HepG2 (cell line): ENCODE measurements around the gene ASXL1. TPM values are rescaled to one million over a fixed set of nuclear protein-coding genes. Genes with fewer than 3 reads are reported as not detected.
A peak's percentile ranks its signal among the peaks of the same experiment; 100 is the strongest.

ENCODE experiments used
- ATF7 ChIP-seq, 2 experiments: fragments of 450-650 bp in 1 of 2; sonication (generic) in 1 of 2; formaldehyde crosslinking in 1 of 2; IDR thresholded peaks; 2 replicates each; pipeline versions ENCODE4 v1.4.0 to v1.6.1; 2016 to 2020; ENCODE audit warnings: antibody characterized with exemption in 1 of 2, mild to moderate bottlenecking in 1 of 2, missing genetic modification reagents in 1 of 2
- ATF7-NPFF ChIP-seq: sonication (generic); formaldehyde crosslinking; IDR thresholded peaks from 2 replicates; pipeline ENCODE4 v1.8.1; 2023; ENCODE audit warnings: mild to moderate bottlenecking, low read depth, missing genetic modification reagents, moderate library complexity
- CBX5 ChIP-seq: sonication (generic); formaldehyde crosslinking; IDR thresholded peaks from 2 replicates; pipeline ENCODE4 v1.4.0; 2020; ENCODE audit warnings: missing genetic modification reagents, borderline replicate concordance
- FIP1L1 ChIP-seq: fragments of 200-400 bp; formaldehyde crosslinking; IDR thresholded peaks from 2 replicates; pipeline ENCODE4 v1.6.1; 2018; ENCODE audit warnings: low read depth, mild to moderate bottlenecking, low read length, moderate library complexity, borderline replicate concordance; ENCODE audit not compliant: insufficient read depth
- HDAC2 ChIP-seq: sonication (generic); formaldehyde crosslinking; IDR thresholded peaks from 2 replicates; pipeline ENCODE4 v1.4.0; 2020; ENCODE audit warnings: missing genetic modification reagents
- HNRNPLL ChIP-seq: fragments of 200-400 bp; formaldehyde crosslinking; IDR thresholded peaks from 2 replicates; pipeline ENCODE4 v1.6.1; 2017; ENCODE audit warnings: mild to moderate bottlenecking, low read depth, low read length; ENCODE audit not compliant: poor library complexity, severe bottlenecking
- KLF11 ChIP-seq: IDR thresholded peaks from 2 replicates; pipeline ENCODE4 v1.6.1; 2016; ENCODE audit warnings: missing compliant biosample characterization
- KLF13 ChIP-seq: sonication (generic); formaldehyde crosslinking; IDR thresholded peaks from 2 replicates; pipeline ENCODE4 v1.4.0; 2020; ENCODE audit warnings: mild to moderate bottlenecking, missing genetic modification reagents
- MNT ChIP-seq: fragments of 450-650 bp; IDR thresholded peaks from 2 replicates; pipeline ENCODE4 v1.6.1; 2016
- MZF1 ChIP-seq: sonication (generic); formaldehyde crosslinking; IDR thresholded peaks from 2 replicates; pipeline ENCODE4 v1.8.1; 2023; ENCODE audit warnings: mild to moderate bottlenecking, missing genetic modification reagents, borderline replicate concordance
- PHB2 ChIP-seq: fragments of 450-650 bp; IDR thresholded peaks from 2 replicates; pipeline ENCODE4 v1.6.1; 2018; ENCODE audit not compliant: partially characterized antibody
- RBAK ChIP-seq: sonication (generic); formaldehyde crosslinking; IDR thresholded peaks from 2 replicates; pipeline ENCODE4 v1.5.1; 2020; ENCODE audit warnings: mild to moderate bottlenecking, missing genetic modification reagents
- RFX5 ChIP-seq: IDR thresholded peaks from 2 replicates; pipeline ENCODE4 v1.6.1; 2011; ENCODE audit warnings: low read depth, low read length, improper control_type of control experiment
- SMAD3 ChIP-seq: sonication (generic); formaldehyde crosslinking; IDR thresholded peaks from 2 replicates; pipeline ENCODE4 v1.4.0; 2020; ENCODE audit warnings: missing genetic modification reagents
- SMARCE1 ChIP-seq: fragments of 450-650 bp; IDR thresholded peaks from 2 replicates; pipeline ENCODE4 v1.6.1; 2017; ENCODE audit warnings: borderline replicate concordance
- TSC22D2 ChIP-seq: sonication (generic); formaldehyde crosslinking; IDR thresholded peaks from 2 replicates; pipeline ENCODE4 v1.5.1; 2020; ENCODE audit warnings: missing genetic modification reagents, mild to moderate bottlenecking, borderline replicate concordance
- ZBTB39 ChIP-seq: sonication (generic); formaldehyde crosslinking; IDR thresholded peaks from 2 replicates; pipeline ENCODE4 v1.5.0; 2020; ENCODE audit warnings: missing genetic modification reagents
- ZNF646 ChIP-seq: sonication (generic); formaldehyde crosslinking; IDR thresholded peaks from 2 replicates; pipeline ENCODE4 v1.9.0; 2021; ENCODE audit warnings: mild to moderate bottlenecking, missing genetic modification reagents
- ZNF652 ChIP-seq: IDR thresholded peaks from 2 replicates; pipeline ENCODE4 v1.6.1; 2016; ENCODE audit warnings: low read depth, borderline replicate concordance
- polyA plus RNA-seq, 8 experiments: library from polyadenylated mRNA; depleted of rRNA in 3 of 8; stranded (reverse) in 7 of 8; unstranded in 1 of 8; fragments of >200 nt; fragmentation: Illumina TruSeq in 4 of 8; extraction: Trizol in 4 of 8; gene quantifications; 2 replicates each; pipeline versions ENCODE4 v1.2.1 to v1.2.3, GENCODE V29; 2011 to 2016; ENCODE audit warnings: low read depth in 4 of 8, missing spikeins in 1 of 8, mixed read lengths in 1 of 8; ENCODE audit not compliant: insufficient read depth in 1 of 8
- total RNA-seq, 5 experiments: library from RNA; depleted of rRNA; stranded (reverse); fragments of >200 nt; fragmentation: Illumina TruSeq; extraction: Trizol; gene quantifications; 2 replicates each; pipeline ENCODE4 v1.2.3, GENCODE V29; 2016; ENCODE audit warnings: low read depth in 1 of 5

Gene ASXL1
- total and polyA plus RNA-seq, 2 of the 13 experiments (the other 11 are each of a cell fraction or from before 2014, with no cell fraction given): 62.1 to 74.8 TPM

- TF ChIP-seq ZNF646 (CRISPR knock-in tag): 0 out of 2 replicates have a peak, but pooled peaks have one; percentile 39
- TF ChIP-seq TSC22D2: no peak
- 0 out of 2 replicates have a peak, but pooled peaks have one; percentile 44 for TF ChIP-seq SMAD3 (CRISPR knock-in tag)
- 0 out of 2 replicates have a peak, but pooled peaks have one; percentile 64 for TF ChIP-seq RBAK (CRISPR knock-in tag)
- no peak for TF ChIP-seq ZBTB39 (CRISPR knock-in tag)
- TF ChIP-seq HDAC2 (CRISPR knock-in tag): peak; percentile 88
- 0 out of 2 replicates have a peak, but pooled peaks have one; percentile 23 for TF ChIP-seq ZNF652 (CRISPR knock-in tag)
- TF ChIP-seq RFX5: no peak
- TF ChIP-seq CBX5 (CRISPR knock-in tag): no peak
- no peak for TF ChIP-seq PHB2
- no peak for TF ChIP-seq SMARCE1
- peak; percentile 19; the same call in 1 of the 2 replicates for TF ChIP-seq MZF1
- no peak for TF ChIP-seq ATF7 (IDR thresholded peaks at IDR 0.05)
- no peak for TF ChIP-seq ATF7 (CRISPR knock-in tag; IDR thresholded peaks at IDR 0.05)
- TF ChIP-seq KLF11: peak; percentile 73
- no peak for TF ChIP-seq FIP1L1
- peak; percentile 64; the same call in 1 of the 2 replicates for TF ChIP-seq ATF7-NPFF (CRISPR knock-in tag)
- peak; percentile 32 for TF ChIP-seq MNT
- peak; percentile 30 for TF ChIP-seq HNRNPLL
- TF ChIP-seq KLF13 (CRISPR knock-in tag): 0 out of 2 replicates have a peak, but pooled peaks have one; percentile 10
Observed at GRCh38 chr20:32473231-32474008, 115.3 kb downstream of the ASXL1 start (continued).
